GM19043 (cell line): Measurements from ENCODE around the gene CHCHD10.
"Not testable (repeated sequence)": the region's sequence is repeated elsewhere in the genome, so short reads cannot be mapped to it uniquely, and the experiment has no call there.

Experiments used
- ATAC-seq: cut with Tn5 transposase; IDR thresholded peaks from one replicate; pipeline ENCODE4 v1.9.1; 2021; ENCODE audit warnings: low read depth; ENCODE audit not compliant: unreplicated experiment

The CHCHD10 gene

DNA sequence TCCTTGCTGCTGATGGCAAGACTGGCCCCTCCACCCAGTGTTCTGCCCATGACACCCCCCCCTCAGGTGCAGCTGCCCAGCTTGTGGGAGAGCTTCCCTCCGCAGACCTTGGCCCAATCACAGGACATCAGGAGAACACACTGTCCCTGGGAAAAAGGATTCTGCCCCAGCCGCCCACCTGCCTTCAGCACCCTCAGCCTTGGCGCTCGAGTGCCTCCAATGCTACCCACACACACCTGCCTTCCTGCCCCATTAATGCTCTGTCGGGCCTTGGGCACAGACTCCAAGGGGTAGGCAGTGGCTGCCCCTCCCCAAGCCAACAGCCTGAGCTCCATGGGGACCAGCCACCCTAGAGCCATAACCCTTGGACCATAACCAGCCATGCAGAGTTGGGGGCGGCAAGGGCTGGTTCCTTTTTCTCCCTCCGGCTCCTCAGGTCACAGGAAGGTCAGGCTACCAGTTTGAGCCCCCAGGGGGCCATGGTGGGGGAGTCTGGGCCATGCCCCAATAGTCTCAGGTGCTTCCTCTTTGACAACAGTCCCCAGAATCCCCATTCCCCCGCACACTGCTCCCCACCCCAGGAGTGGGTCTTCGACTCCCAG is 15.6 kb downstream of the CHCHD10 start:
- ATAC-seq: peak; percentile 44

DNA sequence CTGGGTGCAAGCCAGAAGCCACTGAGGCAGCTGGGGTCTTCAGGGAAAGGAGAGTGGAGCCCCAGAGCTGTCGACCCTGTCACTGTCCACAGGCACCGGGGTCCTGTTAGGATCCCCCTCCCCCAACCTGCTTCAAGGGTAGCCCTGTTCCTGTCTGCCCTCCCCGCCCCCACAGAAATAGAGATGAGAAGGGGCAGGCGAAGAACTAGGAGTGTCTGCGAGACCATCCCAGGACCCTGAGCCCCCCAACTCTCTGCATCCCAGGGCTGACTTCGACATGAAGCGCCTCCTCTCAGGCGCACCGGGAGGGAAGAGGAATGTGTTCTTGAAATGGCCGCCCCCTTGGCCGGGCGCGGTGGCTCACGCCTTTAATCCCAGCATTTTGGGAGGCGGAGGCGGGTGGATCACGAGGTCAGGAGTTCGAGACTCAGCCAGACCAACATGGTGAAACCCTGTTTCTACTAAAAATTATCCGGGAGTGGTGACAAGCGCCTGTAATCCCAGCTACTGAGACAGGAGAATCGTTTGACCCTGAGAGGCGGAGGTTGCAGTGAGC is 16.3 kb downstream of the CHCHD10 start:
- no peak for ATAC-seq

DNA sequence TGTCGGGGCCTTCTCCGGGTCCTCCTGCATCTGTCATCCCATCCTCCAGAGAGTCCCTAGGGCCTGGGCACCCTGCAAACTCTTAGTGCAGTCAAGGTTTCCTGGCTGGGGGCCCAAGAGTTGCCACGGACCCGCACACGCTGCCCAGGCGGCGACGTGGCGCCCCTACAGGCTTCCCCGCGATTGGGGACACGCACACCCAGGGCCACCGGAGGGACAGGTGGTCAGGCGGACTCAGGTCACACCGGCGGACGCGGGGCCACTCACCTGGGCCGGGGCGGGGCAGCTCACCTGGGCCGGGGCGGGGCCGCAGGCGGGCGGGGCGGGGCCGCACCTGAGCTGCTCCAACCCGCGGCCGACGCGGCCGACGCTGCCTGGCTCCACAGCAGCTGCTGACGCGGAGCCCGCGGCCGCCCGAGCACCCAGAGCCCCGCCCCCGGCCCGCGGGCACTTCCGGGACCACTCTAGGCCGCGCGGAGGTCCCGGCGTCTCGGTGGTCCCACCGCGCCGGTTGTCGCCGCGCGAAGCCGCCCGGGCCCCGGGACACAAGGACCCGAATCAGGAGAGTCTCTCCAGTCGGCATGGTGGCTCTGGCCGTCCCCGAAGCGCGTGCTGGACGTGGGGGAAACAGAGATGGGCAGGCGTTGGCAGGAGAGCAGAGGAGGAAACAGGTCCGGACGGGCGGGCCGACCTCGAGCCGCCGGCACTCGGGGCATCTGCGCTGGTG is 16.9 kb downstream of the CHCHD10 start, which contains the start of gene ZNF70:
ZNF70 (minus strand) TSS at position 399 of the 727 bp plus-strand sequence. CDS start 5,972 bp downstream, outside the sequence.
- peak; percentile 75 for ATAC-seq

DNA sequence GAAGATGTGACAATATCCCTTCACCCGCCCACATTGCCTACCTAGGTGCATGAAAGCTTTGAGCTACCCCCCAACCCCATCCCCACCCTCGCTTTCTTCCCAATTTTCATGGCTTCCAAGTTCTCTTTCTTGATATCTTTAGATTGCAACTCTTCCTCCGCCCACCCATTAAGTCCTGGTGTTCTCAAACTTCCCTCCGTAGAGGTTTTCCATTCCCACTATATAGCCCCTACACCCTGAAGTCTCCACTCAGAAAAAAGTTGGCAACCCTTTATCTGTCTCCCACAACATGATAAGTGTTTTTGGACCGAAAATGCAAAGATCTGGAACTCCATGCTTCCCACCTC is 17.4 kb downstream of the CHCHD10 start:
- no peak for ATAC-seq

DNA sequence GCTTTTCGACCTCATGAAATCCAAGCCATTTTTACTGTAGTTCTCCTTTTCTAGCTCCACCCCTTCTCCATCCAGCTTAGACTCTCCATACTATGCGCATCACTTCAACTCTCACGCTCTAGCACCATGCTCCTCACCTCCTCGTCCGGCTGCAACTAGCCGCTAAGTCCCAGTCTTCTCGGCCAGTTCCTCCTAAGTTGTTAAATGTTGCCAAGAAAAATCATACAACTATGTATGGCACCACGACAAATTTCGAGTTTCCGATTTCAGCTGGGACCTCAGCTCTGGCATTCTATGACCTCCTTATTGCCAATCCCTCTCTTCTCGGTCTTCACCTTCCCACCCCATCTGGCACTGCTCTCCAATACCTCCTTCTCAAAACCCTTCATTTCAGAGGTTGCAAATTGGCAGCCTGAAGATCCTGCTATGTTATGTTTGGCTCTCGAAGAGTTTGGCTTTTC is 17.9 kb downstream of the CHCHD10 start:
- no peak for ATAC-seq

DNA sequence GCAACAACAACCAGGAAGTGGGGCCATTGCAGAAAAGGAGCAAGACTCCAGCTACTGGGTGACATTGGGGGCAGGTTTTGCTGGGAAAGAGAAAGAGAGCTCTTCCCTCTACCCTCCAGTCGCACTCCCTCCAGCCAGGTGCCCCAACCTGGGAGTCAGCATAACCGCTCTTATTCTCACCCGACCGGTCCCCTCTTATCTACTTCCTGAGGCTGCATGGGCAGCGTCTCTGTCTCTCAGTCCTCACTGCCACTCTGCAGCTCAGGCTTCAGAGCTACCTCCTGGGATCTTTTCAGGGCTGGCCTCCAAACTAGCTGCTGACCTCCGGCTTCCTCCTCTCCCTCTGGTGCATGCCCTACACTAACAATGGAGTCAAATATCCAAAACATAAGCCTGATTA is 22.0 kb downstream of the CHCHD10 start:
- ATAC-seq: no peak

DNA sequence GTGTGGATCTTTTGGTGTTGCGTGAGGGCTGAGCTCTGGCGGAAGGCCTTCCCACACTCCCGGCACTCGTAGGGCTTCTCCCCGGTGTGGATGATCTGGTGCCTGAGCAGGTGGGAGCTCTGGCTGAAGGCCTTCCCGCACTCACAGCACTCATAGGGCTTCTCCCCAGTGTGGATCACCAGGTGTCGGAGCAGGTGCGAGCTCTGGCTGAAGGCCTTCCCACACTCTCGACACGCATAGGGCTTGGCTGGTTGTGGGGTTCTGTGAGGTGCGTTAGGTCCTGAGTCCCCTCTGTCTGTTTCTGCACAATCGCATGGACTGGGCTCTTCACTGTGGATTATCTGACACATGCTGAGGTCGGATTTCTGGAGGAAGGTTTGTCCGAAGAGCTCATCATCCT is 23.3 kb downstream of the CHCHD10 start:
- ATAC-seq: no peak

DNA sequence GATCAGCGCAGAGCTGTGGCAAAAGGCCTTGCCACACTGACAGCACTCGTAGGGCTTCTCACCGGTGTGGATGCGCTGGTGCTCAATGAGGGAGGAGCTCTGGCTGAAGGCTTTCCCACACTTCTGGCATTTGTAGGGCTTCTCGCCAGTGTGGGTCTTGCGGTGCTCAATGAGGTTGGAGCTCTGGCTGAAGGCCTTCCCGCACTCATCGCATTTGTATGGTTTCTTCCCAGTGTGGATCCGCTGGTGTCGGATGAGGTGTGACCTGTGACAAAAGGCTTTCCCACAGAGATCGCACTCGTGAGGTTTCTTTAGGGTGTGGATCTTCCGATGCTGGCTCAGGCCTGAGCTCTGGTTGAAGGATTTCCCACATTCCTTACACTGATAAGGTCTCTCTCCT is 23.8 kb downstream of the CHCHD10 start:
- ATAC-seq: no peak

DNA sequence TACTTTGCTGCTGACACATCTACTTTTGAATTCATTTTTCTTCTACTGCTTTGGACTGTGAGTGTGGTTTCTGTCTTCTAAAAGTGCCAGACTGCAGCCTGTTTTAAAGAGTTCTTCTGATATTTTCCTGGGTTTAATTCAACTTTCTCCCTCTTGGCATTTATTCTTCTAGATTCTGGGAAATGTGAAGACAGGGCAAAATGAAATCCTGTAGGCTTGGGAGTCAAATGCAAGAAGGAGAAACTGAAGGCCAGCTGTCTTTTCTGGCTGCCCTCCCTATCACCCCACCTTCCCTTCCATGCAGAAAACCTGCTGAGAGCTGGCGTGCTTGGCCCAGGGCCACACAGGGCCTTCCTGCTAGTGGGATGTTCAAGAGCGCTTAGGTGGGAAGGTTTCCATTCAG is 24.5 kb downstream of the CHCHD10 start:
- ATAC-seq: no peak

DNA sequence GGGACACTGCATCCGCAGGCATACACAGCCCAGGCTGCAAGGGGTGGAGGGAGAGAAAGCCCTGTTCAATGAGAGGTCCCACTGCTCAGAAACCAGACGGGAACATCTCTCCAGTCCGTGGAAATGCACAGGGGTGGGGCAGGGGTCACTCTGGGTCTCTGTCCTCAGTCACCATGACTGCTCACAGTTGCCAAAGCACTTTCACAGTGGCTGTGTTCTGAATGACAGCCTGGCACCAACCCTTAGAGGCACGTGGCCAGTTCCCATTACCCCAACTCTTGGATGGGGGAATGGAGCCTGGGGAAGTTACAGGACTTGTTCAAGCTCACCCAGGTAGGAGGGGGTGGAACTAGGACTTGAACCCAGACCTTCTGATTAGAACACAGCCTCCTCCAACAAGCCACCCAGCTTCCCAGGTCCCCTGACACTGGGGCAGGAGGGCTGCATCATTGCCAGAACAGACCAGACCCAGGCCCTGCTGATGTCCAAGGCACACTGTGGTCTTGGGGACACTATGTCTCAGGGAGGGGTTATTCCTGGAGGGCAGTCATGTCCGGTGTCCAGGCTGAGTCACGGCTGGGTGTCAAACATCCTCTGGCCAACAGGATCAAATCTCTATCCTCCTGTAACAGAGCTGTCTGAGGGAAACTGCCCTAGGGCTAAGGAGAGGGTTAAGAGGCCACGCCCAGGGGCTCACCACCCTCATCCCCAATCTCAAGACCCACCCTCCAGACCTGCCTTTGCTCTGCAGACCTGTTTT is 25.1 kb downstream of the CHCHD10 start:
- ATAC-seq: no peak

DNA sequence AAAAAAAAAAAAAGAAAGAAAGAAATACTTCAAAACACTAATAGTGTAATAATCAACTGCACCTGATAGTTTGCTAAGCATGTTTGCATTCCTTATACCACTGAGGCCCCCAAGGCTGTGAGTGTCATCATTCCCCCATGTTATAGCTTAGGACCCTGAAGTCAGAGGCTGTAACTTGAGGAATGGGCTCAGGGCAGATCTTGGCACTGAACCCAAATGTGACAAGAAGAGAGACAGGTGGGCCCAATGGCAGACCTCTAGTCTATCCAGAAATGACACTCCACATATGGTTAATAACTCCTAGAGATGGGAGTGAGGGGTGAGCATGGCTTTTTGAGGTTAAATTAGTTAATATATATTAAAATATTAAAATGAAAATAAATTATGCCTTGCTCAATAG is 30.1 kb downstream of the CHCHD10 start:
- ATAC-seq: no peak

DNA sequence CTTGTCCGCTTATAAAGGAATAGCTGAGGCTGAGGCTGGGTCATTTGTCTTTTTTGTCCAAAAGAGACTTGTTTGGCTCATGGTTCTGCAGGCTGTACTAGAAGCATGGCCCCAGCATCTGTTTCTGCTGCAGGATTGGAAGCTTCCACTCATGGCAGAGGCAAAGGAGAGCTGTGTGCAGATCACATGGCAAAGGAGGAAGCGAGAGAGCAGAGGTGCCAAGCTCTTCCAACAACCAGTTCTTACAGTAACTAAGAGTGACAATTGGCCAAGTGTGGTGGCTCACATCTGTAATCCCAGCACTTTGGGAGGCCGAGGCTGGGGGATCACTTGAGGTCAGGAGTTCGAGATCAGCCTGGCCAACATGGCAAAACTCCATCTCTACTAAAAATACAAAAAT is 39.7 kb downstream of the CHCHD10 start:
- not testable (repeated sequence) for ATAC-seq

DNA sequence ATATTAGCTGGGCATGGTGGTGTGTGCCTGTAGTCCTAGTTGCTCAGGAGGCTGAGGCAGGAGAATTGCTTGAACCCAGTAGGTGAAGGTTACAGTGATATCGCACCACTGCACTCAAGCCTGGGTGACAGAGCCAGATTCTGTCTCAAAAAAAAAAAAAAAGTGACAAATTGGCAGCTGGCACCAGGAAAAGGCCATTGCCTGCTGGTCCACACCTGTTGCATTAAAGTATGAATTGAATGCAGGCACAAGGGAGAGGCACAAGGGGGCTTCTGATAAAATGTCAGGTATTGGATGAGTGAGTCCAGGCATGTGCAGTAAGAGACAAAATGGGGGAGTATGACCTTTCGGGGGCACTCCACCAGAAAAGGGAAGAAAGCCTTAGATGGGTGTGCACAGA is 45.0 kb downstream of the CHCHD10 start:
- no peak for ATAC-seq

DNA sequence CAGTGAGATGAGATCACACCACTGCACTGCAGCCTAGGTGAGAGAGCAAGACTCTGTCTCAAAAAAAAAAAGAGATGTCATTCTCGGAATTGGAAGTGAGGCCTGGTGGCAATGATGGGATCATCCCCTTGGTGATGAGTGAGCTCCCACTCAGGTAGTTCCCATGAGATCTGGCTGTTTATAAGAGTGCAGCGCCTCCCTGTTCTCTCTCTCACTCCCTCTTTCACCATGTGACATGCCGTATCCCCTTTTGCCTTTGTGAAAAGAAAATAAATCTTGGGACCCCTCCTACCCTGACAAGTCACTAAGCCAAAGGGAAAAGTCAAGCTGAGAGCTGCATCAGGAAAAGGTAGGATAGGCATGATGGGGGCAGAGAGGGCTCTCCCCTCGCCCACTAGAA is 45.6 kb downstream of the CHCHD10 start:
- ATAC-seq: no peak

DNA sequence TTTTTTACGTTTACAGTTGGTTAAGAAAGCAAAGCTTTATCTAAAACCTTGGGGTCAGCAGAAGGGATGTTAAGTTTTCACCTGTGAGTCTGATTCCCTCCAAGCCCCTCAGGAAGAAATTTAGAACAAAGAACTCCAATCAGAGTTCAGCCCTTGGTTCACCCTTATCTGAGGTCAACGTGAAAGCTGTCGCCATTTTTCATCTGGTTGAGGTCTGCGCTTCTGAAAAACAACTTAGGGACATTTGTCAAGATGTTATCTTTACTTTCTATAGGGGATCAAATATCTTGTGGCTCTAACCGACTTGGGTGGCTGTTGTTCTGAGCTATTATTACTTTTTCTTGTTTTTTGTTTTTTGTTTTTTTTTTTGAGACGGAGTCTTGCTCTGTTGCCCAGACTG is 46.9 kb downstream of the CHCHD10 start:
- ATAC-seq: no peak

DNA sequence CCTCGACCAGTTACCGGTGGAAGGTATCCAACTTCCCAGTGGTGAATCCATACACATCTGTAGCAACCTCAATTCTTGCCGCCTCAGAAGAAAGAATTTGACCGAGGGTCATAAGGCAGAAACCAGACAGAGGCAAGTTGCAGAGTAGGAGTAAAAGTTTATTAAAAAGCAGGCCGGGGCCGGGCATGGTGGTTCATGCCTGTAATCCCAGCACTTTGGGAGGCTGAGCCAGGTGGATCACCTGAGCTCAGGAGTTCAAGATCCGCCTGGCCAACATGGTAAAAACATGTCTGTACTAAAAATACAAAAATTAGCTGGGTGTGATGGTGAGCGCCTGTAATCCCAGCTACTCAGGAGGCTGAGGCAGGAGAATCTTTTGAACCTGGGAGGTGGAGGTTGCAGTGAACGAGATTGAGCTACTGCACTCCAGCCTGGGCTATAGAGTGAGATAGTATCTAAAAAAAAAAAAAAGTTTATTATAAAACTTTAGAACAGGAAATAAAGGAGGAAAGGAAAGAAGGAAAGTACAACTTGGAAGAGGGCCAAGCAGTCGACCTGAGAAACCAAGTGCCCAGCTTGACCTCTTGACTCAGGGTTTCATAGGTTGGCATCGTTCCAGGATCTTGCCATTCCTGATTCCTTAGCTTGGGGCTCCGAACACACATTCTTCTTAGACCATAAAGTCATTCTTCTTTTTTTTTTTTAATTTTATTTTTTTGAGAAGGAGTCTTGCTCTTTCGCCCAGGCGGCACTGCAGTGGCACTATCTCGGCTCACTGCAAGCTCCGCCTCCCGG is 49.2 kb downstream of the CHCHD10 start:
- ATAC-seq: no peak

DNA sequence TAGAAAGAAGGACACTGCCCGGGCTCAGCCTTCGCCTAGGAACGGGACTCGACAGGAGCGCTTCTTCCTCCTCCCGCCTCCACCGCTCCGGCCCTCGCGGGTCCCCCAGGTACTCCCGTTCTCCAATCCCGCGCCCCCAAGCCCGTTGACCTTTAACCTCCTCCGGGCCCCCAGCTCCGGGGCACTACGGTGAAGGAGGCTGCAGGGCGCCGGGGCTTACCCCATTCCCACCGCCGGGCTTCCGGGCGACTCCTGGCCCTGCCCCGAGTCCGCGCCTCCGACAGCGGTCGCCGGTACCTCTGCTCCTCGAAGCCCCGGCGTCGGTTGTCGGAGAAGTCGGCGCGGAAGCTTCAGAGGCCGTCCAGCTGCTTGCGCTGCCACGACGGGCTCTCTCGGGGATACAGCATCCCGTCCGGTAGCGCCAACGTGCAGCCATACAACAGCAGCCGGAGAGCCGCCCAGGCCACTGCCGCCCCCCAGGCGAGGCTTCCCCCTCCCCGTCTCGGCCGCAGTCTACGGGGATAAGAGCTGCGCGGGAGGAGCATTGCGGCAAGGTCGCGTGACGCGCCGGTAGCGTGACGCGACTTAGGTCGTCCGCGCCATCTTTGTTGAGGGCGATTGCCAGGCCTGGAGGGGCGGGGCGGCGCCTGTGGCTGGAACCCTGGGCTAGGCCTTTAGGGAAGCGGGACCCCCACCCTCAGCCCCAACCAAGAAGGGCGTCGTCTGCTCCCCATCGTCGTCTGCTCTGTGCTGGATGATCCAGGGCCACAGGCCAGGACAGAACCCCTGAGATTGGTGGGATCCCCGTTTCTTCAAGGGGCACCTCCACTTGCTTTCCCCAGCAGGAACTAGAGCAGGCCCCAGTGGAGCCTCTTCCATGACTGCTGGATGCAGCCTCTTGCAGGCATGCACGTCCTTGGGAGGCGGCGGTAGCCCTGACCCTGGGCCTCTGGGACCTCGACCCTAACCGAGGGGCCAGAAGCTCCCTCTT is 50.7 kb downstream of the CHCHD10 start:
- no peak for ATAC-seq
